ENCODE results near the gene CACNA2D1.

Gene CACNA2D1

GRCh38 chr7:82313269-82313668 lies 130.3 kb downstream of the CACNA2D1 start:
- no peak for TF ChIP-seq CTCF (IDR thresholded peaks at IDR 0.05; ENCODE audit: low read depth, low read length)

DNA sequence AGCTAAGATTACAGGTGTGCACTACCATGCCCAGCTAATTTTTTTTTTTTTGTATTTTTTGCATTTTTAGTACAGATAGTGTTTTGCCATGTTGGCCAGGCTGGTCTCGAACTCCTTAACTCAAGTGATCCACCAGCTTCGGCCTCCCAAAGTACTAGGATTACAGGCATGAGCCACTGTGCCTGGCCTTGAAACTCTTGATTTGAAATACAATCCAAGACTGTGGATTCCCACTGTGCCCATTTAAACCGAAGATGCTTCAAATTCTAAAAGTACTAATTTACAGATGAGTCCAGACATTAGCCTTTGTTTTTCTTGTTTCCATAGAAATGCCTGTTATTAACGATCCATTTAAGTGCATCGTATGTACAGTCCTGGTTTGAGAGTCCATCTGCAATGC lies 130.9 kb downstream of the CACNA2D1 start:
- H3K4me3 ChIP-seq (replicated peaks in 1 of 2; ENCODE audit: low read depth in 2 of 2, low read length in 2 of 2): no peak overlapping the region
- no peak for TF ChIP-seq CTCF (IDR thresholded peaks at IDR 0.05; ENCODE audit: low read depth, low read length)
- DNase-seq (ENCODE audit: low read depth in 2 of 2): no peak

More at GRCh38 chr7:82313269-82313668, 130.3 kb downstream of the CACNA2D1 start:
- no peak overlapping the region for H3K4me3 ChIP-seq (replicated peaks in 1 of 2; ENCODE audit: low read depth in 2 of 2, low read length in 2 of 2)
- no peak for DNase-seq (ENCODE audit: low read depth in 2 of 2)

- no peak for TF ChIP-seq CTCF (IDR thresholded peaks at IDR 0.05; ENCODE audit: low read depth, low read length)
- H3K4me3 ChIP-seq (replicated peaks in 1 of 2; ENCODE audit: low read depth in 2 of 2, low read length in 2 of 2): no peak overlapping the region
- no peak for DNase-seq (ENCODE audit: low read depth in 2 of 2)
Measured at GRCh38 chr7:82305347-82306005, 138.1 kb downstream of the CACNA2D1 start.

DNA sequence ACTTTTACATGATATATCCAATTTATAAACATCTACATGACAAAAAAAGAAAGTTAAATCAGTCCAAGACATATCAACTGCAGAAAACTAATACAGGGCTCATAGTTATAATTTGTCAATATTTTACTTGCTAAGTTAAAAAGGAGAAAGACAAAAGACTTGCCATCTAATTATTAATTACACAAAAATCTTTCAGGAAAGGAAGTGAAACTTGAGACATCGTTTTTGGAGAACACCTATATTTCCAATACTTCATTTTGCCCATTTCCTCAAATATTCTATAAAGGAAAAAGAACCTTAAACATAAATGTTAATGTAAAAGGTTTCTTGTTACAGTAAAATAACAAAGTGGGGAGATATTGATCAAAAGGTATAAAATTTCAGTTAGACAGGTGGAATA lies 148.7 kb downstream of the CACNA2D1 start:
- DNase-seq (ENCODE audit: low read depth in 2 of 2): no peak
- no peak for TF ChIP-seq CTCF (IDR thresholded peaks at IDR 0.05; ENCODE audit: low read depth, low read length)

GRCh38 chr7:82294382-82294784 lies 149.2 kb downstream of the CACNA2D1 start:
- no peak overlapping the region for H3K4me3 ChIP-seq (replicated peaks in 1 of 2; ENCODE audit: low read depth in 2 of 2, low read length in 2 of 2)
- DNase-seq (ENCODE audit: low read depth in 2 of 2): peak in 1 of 2 donors; percentile 36
- no peak for TF ChIP-seq CTCF (IDR thresholded peaks at IDR 0.05; ENCODE audit: low read depth, low read length)

More for the DNA sequence above, 148.7 kb downstream of the CACNA2D1 start:
- no peak overlapping the region for H3K4me3 ChIP-seq (replicated peaks in 1 of 2; ENCODE audit: low read depth in 2 of 2, low read length in 2 of 2)

DNA sequence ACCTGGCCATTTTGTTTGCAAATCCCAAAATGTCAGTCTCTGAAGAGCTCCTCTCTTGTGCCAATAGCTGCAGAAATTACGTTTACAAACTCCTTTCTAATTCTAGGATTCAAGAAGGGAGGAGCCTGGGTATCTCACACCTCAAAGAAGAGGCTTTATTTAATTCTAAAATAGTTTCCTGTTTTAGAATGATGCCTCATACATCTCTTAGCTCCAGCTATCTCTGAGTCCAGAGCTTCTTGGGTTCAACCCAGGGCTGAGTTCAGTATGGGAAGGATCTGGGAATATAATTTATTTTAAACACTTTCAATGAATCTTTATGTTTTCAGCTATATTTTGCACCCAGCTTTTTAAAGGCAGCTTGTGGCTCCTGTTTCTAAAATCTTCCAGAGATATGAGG lies 150.1 kb downstream of the CACNA2D1 start:
- no peak for TF ChIP-seq CTCF (IDR thresholded peaks at IDR 0.05; ENCODE audit: low read depth, low read length)
- no peak for DNase-seq (ENCODE audit: low read depth in 2 of 2)
- no peak overlapping the region for H3K4me3 ChIP-seq (replicated peaks in 1 of 2; ENCODE audit: low read depth in 2 of 2, low read length in 2 of 2)

- peak in 1 of 2 donors; percentile 10 for DNase-seq (ENCODE audit: low read depth in 2 of 2)
- H3K4me3 ChIP-seq (replicated peaks in 1 of 2; ENCODE audit: low read depth in 2 of 2, low read length in 2 of 2): no peak overlapping the region
- no peak for TF ChIP-seq CTCF (IDR thresholded peaks at IDR 0.05; ENCODE audit: low read depth, low read length)
Measured at GRCh38 chr7:82291931-82292330, 151.6 kb downstream of the CACNA2D1 start.
